ENCODE measurements around the gene PALD1.
"Not testable (repeated sequence)": the region's sequence is repeated elsewhere in the genome, so short reads cannot be mapped to it uniquely, and the experiment has no call there.

PALD1 gene

DNA sequence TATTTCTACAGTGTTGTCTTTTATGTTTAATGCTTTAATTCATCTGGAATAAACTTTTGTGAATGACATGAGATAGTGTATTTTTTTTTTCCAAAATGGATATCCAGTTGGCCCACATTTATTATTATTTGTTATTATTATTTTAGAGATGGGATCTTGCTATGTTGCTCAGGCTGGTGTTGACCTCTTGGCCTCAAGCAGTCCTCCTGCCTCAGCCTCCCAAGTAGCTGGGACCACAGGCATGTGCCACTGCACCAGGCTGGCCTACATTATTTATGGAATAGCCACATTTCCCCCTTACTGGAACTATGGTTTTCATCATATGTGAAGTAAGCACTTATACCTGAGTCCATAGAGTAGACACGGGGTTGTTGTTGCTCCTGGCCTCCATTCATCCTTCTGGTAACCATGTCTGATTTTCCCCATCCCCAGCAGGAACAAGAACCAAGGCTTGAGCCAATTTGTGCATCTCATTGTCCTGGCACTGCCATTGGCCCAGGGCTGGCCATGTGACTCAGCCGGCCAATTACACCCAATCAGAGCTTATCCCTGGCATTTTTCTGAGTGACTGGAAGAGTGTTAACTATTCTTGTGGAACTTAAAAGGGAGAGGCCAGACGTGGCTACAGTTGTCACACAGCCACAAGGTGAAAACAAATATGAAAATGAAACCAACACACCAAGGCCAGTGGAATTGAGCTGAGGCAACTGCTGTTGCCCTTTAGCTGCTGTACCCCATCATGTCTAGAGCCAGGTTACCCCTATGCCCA lies 100.9 kb downstream of the PALD1 start:
- Histone ChIP-seq H4K20me1 (ENCODE audit: control insufficient read depth, insufficient read depth, low read depth, low read length) (no peaks in the 10 kb centered on the region), H3K4me1 (ENCODE audit: control insufficient read depth, low read length) (peaks cover 37% of the 10 kb centered on the region), H3K27ac (ENCODE audit: low read depth, low read length) (no peak overlapping the region), H3F3A (ENCODE audit: control insufficient read depth, insufficient read depth) (peaks cover 3% of the 10 kb centered on the region), H3K27me3 (ENCODE audit: control insufficient read depth, low read length) (peaks cover 2% of the 10 kb centered on the region; the same call in 1 of the 2 replicates), H3K9me3 (ENCODE audit: control insufficient read depth, insufficient read depth, low read length) (no peaks in the 10 kb centered on the region), H3K4me3 (ENCODE audit: low read length) (no peak overlapping the region), H3K4me2 (ENCODE audit: low read length) (no peak overlapping the region), H3K79me2 (ENCODE audit: control insufficient read depth, low read length) (no peaks in the 10 kb centered on the region), H3K9me2 (replicated peaks; ENCODE audit: control insufficient read depth, low read length) (no peaks in the 10 kb centered on the region), H3K36me3 (ENCODE audit: control insufficient read depth, low read length) (no peaks in the 10 kb centered on the region)
- no peak for TF ChIP-seq CTCF (IDR thresholded peaks at IDR 0.05; ENCODE audit: low read depth, low read length, poor library complexity, severe bottlenecking)
- TF ChIP-seq EZH2phosphoT487 (IDR thresholded peaks at IDR 0.05; ENCODE audit: borderline replicate concordance, low read length): no peak

- H3K79me2 ChIP-seq (ENCODE audit: control insufficient read depth, low read length); H3K27me3 ChIP-seq (ENCODE audit: control insufficient read depth, low read length); H3K36me3 ChIP-seq (ENCODE audit: control insufficient read depth, low read length); H3K27ac ChIP-seq (ENCODE audit: low read depth, low read length); H4K20me1 ChIP-seq (ENCODE audit: control insufficient read depth, insufficient read depth, low read depth, low read length); H3F3A ChIP-seq (ENCODE audit: control insufficient read depth, insufficient read depth); H3K9me2 ChIP-seq (replicated peaks; ENCODE audit: control insufficient read depth, low read length); H3K4me2 ChIP-seq (ENCODE audit: low read length); H3K9me3 ChIP-seq (ENCODE audit: control insufficient read depth, insufficient read depth, low read length); H3K4me3 ChIP-seq (ENCODE audit: low read length): not testable (repeated sequence)
- peaks cover 28% of the 10 kb centered on the region for H3K4me1 ChIP-seq (ENCODE audit: control insufficient read depth, low read length)
Measured at GRCh38 chr10:70581176-70581575, 102.6 kb downstream of the PALD1 start.

- no peak overlapping the region for H3K4me2 ChIP-seq (ENCODE audit: low read length)
- H3K4me1 ChIP-seq (ENCODE audit: control insufficient read depth, low read length): peaks cover 9% of the 10 kb centered on the region
- peaks cover 10% of the 10 kb centered on the region for H3K27me3 ChIP-seq (ENCODE audit: control insufficient read depth, low read length)
- H3K4me3 ChIP-seq (ENCODE audit: low read length): no peak overlapping the region
- no peaks in the 10 kb centered on the region for H3F3A ChIP-seq (ENCODE audit: control insufficient read depth, insufficient read depth)
- H3K79me2 ChIP-seq (ENCODE audit: control insufficient read depth, low read length): no peaks in the 10 kb centered on the region
- no peaks in the 10 kb centered on the region for H3K9me3 ChIP-seq (ENCODE audit: control insufficient read depth, insufficient read depth, low read length)
- no peak overlapping the region for H3K27ac ChIP-seq (ENCODE audit: low read depth, low read length)
- no peaks in the 10 kb centered on the region for H4K20me1 ChIP-seq (ENCODE audit: control insufficient read depth, insufficient read depth, low read depth, low read length)
- TF ChIP-seq EZH2phosphoT487 (IDR thresholded peaks at IDR 0.05; ENCODE audit: borderline replicate concordance, low read length) (no peak), CTCF (IDR thresholded peaks at IDR 0.05; ENCODE audit: low read depth, low read length, poor library complexity, severe bottlenecking) (no peak)
- no peaks in the 10 kb centered on the region for H3K36me3 ChIP-seq (ENCODE audit: control insufficient read depth, low read length)
- H3K9me2 ChIP-seq (replicated peaks; ENCODE audit: control insufficient read depth, low read length): no peaks in the 10 kb centered on the region
Measured at GRCh38 chr10:70582793-70583668, 104.5 kb downstream of the PALD1 start.

DNA sequence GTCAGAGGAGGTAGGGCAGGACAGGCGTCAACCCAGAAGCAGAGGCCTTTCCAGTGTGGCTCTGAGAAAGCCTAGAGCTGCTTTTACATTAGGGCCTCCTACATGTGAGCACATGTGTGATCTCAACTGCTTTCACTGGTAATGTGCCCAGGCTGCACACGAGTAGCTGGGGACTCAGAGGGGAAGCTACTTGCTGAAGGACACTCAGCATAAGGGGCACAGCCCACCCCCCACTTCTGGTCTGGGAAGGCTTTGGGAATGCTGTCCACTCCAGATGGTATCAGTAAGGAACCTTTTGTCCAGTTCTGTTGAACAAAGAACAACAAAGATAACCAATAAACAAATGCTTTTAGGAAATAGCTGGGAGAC lies 105.1 kb downstream of the PALD1 start:
- H3K4me1 ChIP-seq (ENCODE audit: control insufficient read depth, low read length): peaks cover 3% of the 10 kb centered on the region
- H3K9me3 ChIP-seq (ENCODE audit: control insufficient read depth, insufficient read depth, low read length): no peaks in the 10 kb centered on the region

More for the DNA sequence above, 105.1 kb downstream of the PALD1 start:
- H4K20me1 ChIP-seq (ENCODE audit: control insufficient read depth, insufficient read depth, low read depth, low read length): no peaks in the 10 kb centered on the region
- no peaks in the 10 kb centered on the region for H3K9me2 ChIP-seq (replicated peaks; ENCODE audit: control insufficient read depth, low read length)
- peaks cover 12% of the 10 kb centered on the region for H3K27me3 ChIP-seq (ENCODE audit: control insufficient read depth, low read length)
- no peak overlapping the region for H3K4me3 ChIP-seq (ENCODE audit: low read length)
- no peaks in the 10 kb centered on the region for H3F3A ChIP-seq (ENCODE audit: control insufficient read depth, insufficient read depth)
- H3K4me2 ChIP-seq (ENCODE audit: low read length): no peak overlapping the region
- no peak overlapping the region for H3K27ac ChIP-seq (ENCODE audit: low read depth, low read length)
- no peaks in the 10 kb centered on the region for H3K36me3 ChIP-seq (ENCODE audit: control insufficient read depth, low read length)
- TF ChIP-seq EZH2phosphoT487 (IDR thresholded peaks at IDR 0.05; ENCODE audit: borderline replicate concordance, low read length): no peak
- no peak for TF ChIP-seq CTCF (IDR thresholded peaks at IDR 0.05; ENCODE audit: low read depth, low read length, poor library complexity, severe bottlenecking)
- H3K79me2 ChIP-seq (ENCODE audit: control insufficient read depth, low read length): no peaks in the 10 kb centered on the region

Measured in DOHH2 (cell line).